Thyroid gland (tissue), 4 donors: Measurements from ENCODE around the gene HK3.

ENCODE experiments used
- POLR2A ChIP-seq, 2 donors: fragments of 450-650 bp; IDR thresholded peaks; one replicate each; pipeline ENCODE4 v1.6.1; 2017; ENCODE audit warnings: antibody characterized with exemption in 2 of 2, mild to moderate bottlenecking in 2 of 2, moderate library complexity in 1 of 2
- TF ChIP-seq, protein P1 (sequence below), 6 experiments: fragments of 200-600 bp in 3 of 6; fragments of 450-650 bp in 3 of 6; sonication (generic) in 3 of 6; IDR thresholded peaks; one replicate each; pipeline ENCODE4 v1.5.1; 2016 to 2019; ENCODE audit warnings: antibody characterized with exemption in 6 of 6, mild to moderate bottlenecking in 2 of 6, inconsistent platforms in 1 of 6, moderate library complexity in 1 of 6

DNA sequence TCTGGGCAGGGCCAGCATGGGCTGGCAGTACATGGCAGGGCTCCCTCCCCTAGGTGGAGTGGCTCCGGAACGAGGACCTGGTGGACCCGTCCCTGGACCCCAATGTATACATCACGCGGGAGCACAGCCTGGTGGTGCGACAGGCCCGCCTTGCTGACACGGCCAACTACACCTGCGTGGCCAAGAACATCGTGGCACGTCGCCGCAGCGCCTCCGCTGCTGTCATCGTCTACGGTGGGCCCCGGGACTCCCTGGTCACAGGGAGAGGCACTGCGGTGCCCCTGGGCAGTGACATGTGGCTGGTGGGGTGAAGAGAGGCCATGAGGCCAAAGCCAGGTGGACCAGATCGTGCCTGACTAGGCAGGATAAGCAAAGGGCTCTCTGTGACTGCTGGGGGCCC lies 30.4 kb downstream of the HK3 start:
- TF ChIP-seq, protein P1, sequence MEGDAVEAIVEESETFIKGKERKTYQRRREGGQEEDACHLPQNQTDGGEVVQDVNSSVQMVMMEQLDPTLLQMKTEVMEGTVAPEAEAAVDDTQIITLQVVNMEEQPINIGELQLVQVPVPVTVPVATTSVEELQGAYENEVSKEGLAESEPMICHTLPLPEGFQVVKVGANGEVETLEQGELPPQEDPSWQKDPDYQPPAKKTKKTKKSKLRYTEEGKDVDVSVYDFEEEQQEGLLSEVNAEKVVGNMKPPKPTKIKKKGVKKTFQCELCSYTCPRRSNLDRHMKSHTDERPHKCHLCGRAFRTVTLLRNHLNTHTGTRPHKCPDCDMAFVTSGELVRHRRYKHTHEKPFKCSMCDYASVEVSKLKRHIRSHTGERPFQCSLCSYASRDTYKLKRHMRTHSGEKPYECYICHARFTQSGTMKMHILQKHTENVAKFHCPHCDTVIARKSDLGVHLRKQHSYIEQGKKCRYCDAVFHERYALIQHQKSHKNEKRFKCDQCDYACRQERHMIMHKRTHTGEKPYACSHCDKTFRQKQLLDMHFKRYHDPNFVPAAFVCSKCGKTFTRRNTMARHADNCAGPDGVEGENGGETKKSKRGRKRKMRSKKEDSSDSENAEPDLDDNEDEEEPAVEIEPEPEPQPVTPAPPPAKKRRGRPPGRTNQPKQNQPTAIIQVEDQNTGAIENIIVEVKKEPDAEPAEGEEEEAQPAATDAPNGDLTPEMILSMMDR (IDR thresholded peaks at IDR 0.05): no peak
- TF ChIP-seq POLR2A (IDR thresholded peaks at IDR 0.05): no peak
